Measurements from ENCODE around the gene EFNA3.

Gene EFNA3

GRCh38 chr1:155070158-155070621 is 8.4 kb upstream of the EFNA3 start:
- DNase-seq, result no peak

- no peak for DNase-seq
Observed at GRCh38 chr1:155070721-155071569, 7.7 kb upstream of the EFNA3 start.

- no peak for DNase-seq
Observed at GRCh38 chr1:155071701-155072100, 6.9 kb upstream of the EFNA3 start.

- DNase-seq, result no peak
Observed at GRCh38 chr1:155072531-155073289, 5.9 kb upstream of the EFNA3 start.

DNA sequence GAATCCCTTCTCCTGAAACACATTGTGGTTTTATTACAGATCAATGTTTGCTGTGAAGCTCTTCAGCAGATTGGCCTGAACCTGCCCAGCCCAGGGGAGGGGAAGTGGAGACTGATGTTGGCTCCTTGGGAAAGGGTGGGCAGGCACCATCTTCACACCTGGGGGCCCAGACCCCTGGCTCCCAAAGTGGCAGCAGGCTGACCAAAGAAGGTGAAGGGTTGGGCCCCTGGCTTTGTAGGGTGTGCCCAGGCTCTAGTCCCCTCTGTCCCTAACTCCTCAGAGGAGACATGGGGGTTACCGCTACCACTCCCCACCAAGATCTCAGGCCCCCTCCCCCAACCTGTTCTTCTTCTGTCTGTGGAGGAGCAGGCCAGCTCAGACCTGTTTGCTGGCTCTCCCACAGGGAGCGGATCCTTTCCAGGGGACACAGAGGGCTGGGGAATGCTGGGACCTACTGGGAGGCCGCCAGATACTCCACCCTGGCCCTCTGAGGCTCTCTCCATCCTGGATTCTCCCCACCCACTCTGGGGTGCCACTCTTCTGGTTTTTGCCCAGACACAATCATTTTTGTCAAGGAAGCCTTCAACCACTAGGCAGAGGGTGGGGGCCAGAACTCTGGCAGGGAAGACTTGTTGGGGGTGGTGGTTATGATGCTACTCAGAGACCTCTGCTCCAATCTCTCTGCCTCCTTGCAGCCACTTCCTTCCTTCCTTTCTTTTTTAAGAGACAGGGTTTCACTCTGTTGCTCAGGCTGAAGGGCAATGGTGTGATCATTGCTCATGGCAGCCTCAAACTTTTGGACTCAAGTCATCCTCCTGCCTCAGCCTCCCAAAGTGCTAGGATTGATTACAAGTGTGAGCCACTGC is 5.0 kb upstream of the EFNA3 start:
- DNase-seq, result no peak

- no peak for DNase-seq
Observed at GRCh38 chr1:155075535-155075934, 3.1 kb upstream of the EFNA3 start.

DNA sequence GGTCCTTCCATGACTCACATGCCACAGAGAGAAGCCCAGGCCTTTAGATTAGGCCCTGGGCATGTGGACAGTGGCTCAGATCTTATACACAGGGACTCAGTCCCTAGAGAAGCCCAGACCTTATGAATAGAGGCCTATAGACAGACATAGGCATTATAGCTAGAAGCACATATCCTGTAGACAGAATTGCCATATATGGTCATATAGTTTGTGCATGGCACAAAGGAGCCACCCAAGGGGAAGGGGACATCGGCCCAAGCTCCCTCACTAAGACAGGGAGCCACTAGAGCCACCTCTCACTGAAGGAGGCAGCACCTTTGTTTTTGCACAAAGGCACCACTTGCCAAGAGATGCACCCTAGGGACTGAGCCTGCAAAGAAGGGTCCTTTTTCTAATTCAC is 2.3 kb upstream of the EFNA3 start:
- no peak for DNase-seq

- DNase-seq, result no peak
Observed at GRCh38 chr1:155077346-155077745, 1.3 kb upstream of the EFNA3 start.

DNA sequence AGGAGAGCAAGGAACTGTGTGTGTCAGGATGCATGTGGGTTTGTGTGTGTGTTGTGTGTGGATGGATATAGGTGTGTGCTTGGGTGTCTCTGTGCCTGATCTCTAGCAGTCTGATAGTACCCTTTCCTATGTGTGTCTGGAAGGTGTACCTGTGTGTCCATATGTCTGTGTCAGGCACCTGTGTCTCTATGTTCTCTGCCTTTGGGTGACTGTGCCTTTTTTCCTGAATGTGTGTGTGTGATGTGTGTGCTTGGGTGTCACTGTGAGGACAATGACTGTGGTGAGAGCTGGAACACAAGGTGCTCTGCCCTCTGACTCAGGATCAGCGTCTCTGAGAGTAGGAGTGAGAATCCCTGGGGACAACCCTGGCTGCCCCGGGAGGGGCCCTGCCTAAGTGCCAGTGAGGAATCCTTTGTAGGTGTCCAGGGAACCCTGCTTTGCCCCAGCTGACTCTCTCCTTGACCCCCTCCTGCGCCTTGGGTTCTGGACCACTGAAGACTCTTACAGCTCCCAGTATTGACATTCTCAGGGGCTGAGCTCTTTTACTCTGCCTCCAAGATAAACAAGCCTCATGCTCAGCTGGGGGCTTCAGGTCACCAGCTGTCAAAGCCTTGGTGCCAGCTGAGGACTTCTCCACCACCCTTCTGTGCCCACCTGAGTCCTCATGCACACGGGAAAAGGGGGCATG is 735 bp upstream of the EFNA3 start:
- DNase-seq, result no peak

DNA sequence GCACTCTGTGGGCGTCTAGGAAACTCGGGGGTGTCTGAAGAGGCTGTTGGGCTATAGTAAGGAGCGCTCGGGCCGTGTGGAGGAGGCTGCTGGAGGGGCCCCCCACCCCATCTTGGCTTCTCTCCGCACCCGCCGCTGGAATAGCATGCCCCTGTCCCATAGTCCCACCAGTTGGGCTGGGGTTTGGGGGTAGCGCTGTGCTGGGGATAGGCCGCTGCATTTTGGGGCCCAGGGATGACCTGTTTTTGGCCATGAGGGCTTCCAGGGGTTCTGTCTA is 511 bp downstream of the EFNA3 start:
- DNase-seq, result no peak

DNA sequence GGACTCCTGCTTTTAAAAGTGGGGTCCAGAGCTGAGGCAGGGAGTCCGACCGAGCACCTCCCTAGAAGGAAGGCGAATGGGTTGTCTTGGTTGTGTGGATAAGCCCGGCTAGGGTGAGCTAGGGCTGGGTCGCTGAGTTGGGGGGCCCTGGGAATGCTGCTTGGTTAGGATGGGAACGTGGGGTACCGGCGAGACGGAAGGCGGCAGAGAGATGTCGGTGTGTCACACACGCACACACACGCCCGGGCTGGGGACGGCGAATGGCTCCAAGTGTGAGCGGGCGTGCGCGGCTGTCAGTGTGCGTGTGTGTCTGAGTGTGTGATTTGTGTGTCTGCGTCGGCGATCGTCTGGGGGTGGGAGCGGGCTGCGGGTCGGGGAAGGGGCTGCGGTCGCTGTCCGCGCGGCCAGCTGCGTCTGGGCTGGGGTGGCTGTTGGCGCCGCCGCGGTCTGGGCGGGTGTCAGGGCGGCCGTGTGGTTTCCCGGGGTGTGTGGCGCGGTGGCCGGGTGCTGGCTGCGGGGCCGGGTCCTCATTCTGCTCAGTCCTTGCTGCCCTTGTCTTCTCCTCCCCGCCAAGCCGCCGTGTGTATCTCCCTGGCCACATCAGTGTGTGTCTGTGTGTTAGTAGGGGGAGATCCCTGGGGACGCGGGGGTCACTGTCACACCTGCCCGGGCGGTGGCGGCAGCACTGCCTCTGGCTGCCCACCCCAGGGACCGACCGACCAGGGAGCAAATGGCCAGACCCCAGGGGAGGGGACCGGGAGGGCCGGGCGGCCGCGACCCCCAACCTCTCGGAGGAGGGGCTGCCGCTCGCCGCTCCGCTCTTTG is 1.1 kb downstream of the EFNA3 start:
- no peak for DNase-seq

DNA sequence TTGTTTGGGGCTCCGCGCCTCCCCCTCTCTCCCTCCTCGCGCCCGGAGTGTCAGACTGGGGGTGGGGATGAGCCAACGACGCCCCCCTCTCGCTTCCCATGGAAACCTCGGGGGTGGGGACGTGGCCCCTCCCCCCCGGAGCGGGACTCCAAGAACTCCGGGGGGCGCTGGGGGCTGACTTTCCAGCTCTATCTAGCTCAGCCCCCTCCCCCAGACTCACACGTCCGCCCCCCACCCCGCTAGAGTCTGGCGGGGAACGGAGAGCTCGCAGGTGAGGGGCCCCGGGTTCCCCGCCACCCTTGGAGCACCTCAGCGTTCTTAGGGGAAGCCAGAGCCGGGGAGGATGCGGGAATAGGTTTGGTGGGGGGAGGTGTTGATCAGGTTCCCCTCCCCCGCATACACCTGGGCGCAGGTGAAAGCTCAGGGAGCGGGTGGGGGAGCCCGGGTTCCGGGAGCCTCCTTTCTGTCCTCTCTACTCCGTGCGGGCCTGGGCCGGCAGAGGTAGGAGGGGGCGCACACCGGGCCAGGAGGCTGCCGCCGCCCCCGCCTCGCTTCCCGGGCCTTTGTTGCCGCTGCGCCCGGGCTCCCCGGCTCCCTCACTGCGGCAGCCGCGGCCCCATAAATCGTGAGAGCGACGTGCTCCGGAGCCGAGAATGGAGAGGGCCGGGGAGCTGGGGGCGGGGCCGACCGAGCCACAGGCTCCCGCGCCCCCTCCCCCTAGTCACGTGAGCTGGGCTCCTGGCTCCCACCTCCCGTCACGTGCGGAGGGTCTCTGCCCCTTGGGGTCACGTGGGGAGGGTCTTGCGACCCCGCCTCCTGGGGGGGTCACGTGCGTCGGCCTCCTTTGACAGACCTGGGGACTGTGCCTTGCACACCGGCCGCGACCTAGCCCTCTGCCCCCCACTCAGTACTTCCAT is 1.9 kb downstream of the EFNA3 start:
- DNase-seq, result no peak

DNA sequence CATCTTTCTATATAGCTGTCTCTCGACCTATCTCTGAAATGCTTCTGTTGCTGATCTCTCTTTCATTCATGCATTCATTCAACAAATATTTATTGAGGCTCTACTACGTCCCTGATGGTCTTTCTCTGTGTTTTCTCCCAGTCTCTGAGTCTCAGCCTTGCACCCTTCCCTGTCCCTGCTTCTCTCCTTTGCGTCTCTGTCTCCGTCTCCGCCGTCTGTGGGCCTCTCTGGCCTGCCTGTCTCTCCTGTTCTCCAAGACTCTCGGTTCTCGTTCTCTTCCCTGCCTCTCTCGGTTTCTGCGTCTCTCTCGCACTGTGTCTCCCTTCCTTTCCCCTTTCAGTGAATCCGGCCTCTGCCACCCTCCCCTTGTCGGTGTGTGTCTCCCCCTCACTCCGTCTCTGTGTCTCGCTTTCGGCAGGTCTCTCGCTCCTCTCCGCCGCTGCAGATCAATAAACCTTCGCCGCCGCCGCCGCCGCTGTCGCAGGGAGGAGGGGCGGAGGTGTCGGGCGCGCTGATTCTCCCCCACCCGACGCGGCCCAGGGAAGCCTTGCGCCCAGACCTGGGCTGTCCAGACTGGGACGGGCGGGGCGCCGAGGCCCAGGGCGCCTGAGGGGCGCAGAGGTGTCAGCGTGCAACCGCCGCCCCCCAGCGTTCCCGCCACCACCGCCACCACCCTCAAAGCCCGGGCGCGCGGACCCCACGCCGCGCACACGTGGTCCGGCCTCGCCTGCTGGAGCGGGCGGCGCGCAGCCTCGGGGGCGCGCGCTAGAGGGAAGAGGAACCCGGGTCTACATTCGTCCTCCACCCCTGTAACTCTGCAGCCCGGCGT is 3.0 kb downstream of the EFNA3 start:
- DNase-seq, result no peak

- no peak for DNase-seq
Observed at GRCh38 chr1:155082301-155083051, 3.8 kb downstream of the EFNA3 start.

- no peak for DNase-seq
Observed at GRCh38 chr1:155083052-155083541, 4.5 kb downstream of the EFNA3 start.

DNA sequence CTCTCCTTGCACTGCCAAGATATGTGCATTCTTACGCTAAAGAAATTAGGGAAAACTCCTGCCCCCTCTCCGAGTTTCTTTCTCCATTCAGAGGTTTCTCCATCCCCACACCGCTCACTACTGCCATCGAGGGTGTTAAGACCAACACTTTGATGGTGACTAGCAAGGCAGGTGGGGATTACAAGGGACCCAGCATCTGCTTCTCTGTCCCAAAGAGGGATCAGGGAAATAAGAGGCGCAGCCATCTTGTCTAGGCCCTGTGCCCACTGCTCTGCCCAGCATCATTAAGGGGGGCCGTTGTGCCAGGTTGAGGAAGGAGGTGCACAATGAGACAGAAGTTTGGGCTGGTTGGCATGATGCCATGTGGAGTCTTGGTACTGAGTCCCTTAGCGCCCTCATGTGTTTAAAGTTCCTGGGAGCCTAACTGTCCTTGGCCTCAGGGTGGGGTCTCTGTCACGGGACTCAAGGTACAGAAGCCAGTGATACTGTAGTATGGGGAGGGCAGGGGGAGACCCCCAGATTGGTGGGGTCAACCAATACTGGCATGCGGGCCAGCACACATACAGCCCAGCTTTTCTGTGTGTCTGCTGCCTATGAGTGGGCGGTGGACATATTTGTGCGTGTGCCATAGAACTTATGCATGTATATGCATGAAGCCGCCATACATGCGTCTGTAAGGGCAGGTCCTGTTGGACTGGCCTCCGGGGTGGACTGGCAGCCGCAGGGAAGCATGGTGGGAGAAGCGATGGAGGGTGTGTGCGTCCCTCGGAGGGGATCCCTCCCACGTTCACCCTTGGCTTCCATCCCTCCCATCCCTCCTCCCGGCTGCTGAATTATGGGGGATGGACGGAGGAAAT is 5.5 kb downstream of the EFNA3 start:
- DNase-seq, result peak; percentile 33

DNA sequence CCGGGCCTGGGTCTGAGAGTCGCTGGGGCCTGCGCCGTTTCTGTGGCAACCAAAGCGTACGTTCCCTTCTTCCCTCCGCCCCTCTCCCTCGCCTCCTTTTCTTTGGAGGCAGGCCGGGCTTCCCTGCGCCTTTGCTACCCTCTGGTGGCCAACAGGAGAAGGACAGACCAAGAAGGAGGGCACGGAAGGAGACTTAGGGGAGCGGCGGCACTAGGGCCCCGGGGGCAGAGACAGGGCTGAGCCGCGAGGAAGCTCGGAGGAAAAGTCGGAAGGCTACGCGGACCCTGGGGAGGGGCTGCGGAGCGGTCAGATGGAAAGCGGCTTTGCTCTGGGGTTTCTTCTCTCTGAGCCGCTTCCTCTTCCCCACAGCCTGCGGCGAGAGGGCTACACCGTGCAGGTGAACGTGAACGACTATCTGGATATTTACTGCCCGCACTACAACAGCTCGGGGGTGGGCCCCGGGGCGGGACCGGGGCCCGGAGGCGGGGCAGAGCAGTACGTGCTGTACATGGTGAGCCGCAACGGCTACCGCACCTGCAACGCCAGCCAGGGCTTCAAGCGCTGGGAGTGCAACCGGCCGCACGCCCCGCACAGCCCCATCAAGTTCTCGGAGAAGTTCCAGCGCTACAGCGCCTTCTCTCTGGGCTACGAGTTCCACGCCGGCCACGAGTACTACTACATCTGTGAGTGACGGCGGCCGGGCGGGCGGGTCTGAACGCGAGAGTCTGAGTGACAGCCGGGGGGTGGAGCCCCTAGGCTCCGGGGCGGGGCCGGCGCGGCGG is 6.3 kb downstream of the EFNA3 start:
- peak; percentile 91 for DNase-seq
